HepG2 (cell line): ENCODE measurements around the gene PDIA2. TPM values are rescaled to one million over a fixed set of nuclear protein-coding genes. Genes with fewer than 3 reads are reported as not detected.

Experiments
- CREM ChIP-seq, 2 experiments: sonication (generic) in 1 of 2; formaldehyde crosslinking in 1 of 2; IDR thresholded peaks; 2 replicates each; pipeline versions ENCODE4 v1.4.0 to v1.6.1; 2016 to 2020; ENCODE audit warnings: antibody characterized with exemption in 1 of 2, mild to moderate bottlenecking in 1 of 2, missing genetic modification reagents in 1 of 2
- IRX3 ChIP-seq: sonication (generic); formaldehyde crosslinking; IDR thresholded peaks from 2 replicates; pipeline ENCODE4 v1.8.1; 2023; ENCODE audit warnings: mild to moderate bottlenecking, low read depth, missing genetic modification reagents, borderline replicate concordance
- MAFK ChIP-seq, 2 experiments: IDR thresholded peaks in 1 of 2; conservative IDR thresholded peaks in 1 of 2; 2 replicates each; pipeline ENCODE4 v1.6.1; 2011; ENCODE audit warnings: improper control_type of control experiment in 2 of 2, low read length in 2 of 2
- MXI1 ChIP-seq: IDR thresholded peaks from 3 replicates; pipeline ENCODE4 v1.6.1; 2012; ENCODE audit warnings: low read depth, low read length, inconsistent platforms, borderline replicate concordance
- REL ChIP-seq: sonication (generic); formaldehyde crosslinking; conservative IDR thresholded peaks from 2 replicates; pipeline ENCODE4 v1.8.0; 2022; ENCODE audit warnings: mild to moderate bottlenecking, missing genetic modification reagents, moderate library complexity
- SNRNP70 ChIP-seq: fragments of 200-400 bp; formaldehyde crosslinking; IDR thresholded peaks from 2 replicates; pipeline ENCODE4 v1.6.1; 2017; ENCODE audit warnings: mild to moderate bottlenecking, low read depth, low read length, moderate library complexity
- TBL1XR1 ChIP-seq: fragments of 150-350 bp; IDR thresholded peaks from 2 replicates; pipeline ENCODE4 v1.6.1; 2014; ENCODE audit warnings: borderline replicate concordance, low read length; ENCODE audit not compliant: partially characterized antibody
- TCF7L2 ChIP-seq: IDR thresholded peaks from 2 replicates; pipeline ENCODE4 v1.6.1; 2011; ENCODE audit warnings: mild to moderate bottlenecking, low read depth, low read length, moderate library complexity
- YEATS4 ChIP-seq: sonication (generic); formaldehyde crosslinking; IDR thresholded peaks from 2 replicates; pipeline ENCODE4 v1.4.0; 2020; ENCODE audit warnings: missing genetic modification reagents, borderline replicate concordance
- ZNF160 ChIP-seq: sonication (generic); formaldehyde crosslinking; IDR thresholded peaks from 2 replicates; pipeline ENCODE4 v1.8.0; 2022; ENCODE audit warnings: mild to moderate bottlenecking, inconsistent platforms, missing genetic modification reagents
- ZNF44 ChIP-seq: sonication (generic); formaldehyde crosslinking; IDR thresholded peaks from 2 replicates; pipeline ENCODE4 v1.5.1; 2020; ENCODE audit warnings: mild to moderate bottlenecking, missing genetic modification reagents
- ZNF616 ChIP-seq: sonication (generic); formaldehyde crosslinking; IDR thresholded peaks from 2 replicates; pipeline ENCODE4 v1.5.0; 2020; ENCODE audit warnings: low read depth, mild to moderate bottlenecking, missing genetic modification reagents
- ZNF737 ChIP-seq: sonication (generic); formaldehyde crosslinking; IDR thresholded peaks from 2 replicates; pipeline ENCODE4 v1.5.0; 2020; ENCODE audit warnings: missing genetic modification reagents, mild to moderate bottlenecking, borderline replicate concordance
- ZNF746 ChIP-seq: sonication (generic); formaldehyde crosslinking; IDR thresholded peaks from 2 replicates; pipeline ENCODE4 v1.8.0; 2022; ENCODE audit warnings: mild to moderate bottlenecking, missing genetic modification reagents
- polyA plus RNA-seq, 8 experiments: library from polyadenylated mRNA; depleted of rRNA in 3 of 8; stranded (reverse) in 7 of 8; unstranded in 1 of 8; fragments of >200 nt; fragmentation: Illumina TruSeq in 4 of 8; extraction: Trizol in 4 of 8; gene quantifications; 2 replicates each; pipeline versions ENCODE4 v1.2.1 to v1.2.3, GENCODE V29; 2011 to 2016; ENCODE audit warnings: low read depth in 4 of 8, missing spikeins in 1 of 8, mixed read lengths in 1 of 8; ENCODE audit not compliant: insufficient read depth in 1 of 8
- total RNA-seq, 5 experiments: library from RNA; depleted of rRNA; stranded (reverse); fragments of >200 nt; fragmentation: Illumina TruSeq; extraction: Trizol; gene quantifications; 2 replicates each; pipeline ENCODE4 v1.2.3, GENCODE V29; 2016; ENCODE audit warnings: low read depth in 1 of 5
- TF ChIP-seq, protein P1 (sequence below): sonication (generic); formaldehyde crosslinking; IDR thresholded peaks from 2 replicates; pipeline ENCODE4 v1.5.1; 2020; ENCODE audit warnings: mild to moderate bottlenecking, missing genetic modification reagents
- TF ChIP-seq, protein P2 (sequence below): sonication (generic); formaldehyde crosslinking; IDR thresholded peaks from 2 replicates; pipeline ENCODE4 v1.8.1; 2022; ENCODE audit warnings: low read depth, mild to moderate bottlenecking, missing genetic modification reagents
- TF ChIP-seq, protein P3 (sequence below): sonication (generic); formaldehyde crosslinking; conservative IDR thresholded peaks from 2 replicates; pipeline ENCODE4 v1.4.0; 2020; ENCODE audit warnings: mild to moderate bottlenecking, missing genetic modification reagents, moderate library complexity
- TF ChIP-seq, protein P4 (sequence below): sonication (generic); formaldehyde crosslinking; IDR thresholded peaks from 2 replicates; pipeline ENCODE4 v1.8.1; 2023; ENCODE audit warnings: mild to moderate bottlenecking, missing genetic modification reagents, borderline replicate concordance

Gene PDIA2
- total and polyA plus RNA-seq, 2 of the 13 experiments (the other 11 are each of a cell fraction or from before 2014, with no cell fraction given): 0.35 to 1.9 TPM

DNA sequence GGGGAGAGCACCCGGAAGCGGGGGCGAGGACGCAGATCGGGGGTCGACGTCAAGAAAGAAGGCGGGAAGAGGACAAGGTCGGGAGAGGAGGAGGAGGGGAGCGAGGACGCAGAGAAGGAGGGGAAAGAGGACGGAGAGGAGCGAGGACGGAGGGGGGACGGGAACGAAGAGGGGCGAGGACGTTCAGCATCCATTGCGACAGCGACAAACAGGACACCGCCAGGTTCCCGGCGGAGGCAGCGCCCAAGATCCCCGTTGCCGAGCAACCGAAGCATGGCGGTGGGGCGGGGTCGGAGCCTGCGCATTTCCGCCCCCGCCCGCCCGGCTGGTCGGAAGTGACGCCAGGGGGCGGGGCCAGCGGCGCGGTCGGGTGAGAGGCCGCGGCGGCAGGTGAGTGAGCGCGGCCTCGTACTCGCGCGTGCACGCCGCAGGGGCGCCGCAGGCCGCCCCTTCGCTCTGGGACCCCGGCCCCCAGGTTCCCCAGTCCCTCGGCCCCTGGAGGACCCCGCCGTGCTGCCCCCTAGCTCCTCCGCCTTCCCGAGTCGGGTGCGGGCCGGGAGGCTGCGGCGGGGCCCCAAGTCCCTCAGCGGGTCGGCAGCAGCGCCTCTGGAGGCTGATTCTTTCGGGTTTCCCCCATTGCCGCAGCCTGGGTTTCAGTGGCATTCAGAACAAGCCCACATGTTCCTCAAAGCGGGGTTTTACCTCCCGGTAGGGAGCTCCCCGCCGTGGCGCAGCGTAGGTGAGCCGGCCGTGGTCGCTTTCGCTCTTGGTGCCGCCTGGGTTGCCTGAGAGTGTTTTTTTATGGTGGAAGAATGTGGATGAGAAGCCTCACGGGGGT, 48.3 kb upstream of the PDIA2 start, which contains the start of gene FAM234A (continued):
- TF ChIP-seq, protein P1, sequence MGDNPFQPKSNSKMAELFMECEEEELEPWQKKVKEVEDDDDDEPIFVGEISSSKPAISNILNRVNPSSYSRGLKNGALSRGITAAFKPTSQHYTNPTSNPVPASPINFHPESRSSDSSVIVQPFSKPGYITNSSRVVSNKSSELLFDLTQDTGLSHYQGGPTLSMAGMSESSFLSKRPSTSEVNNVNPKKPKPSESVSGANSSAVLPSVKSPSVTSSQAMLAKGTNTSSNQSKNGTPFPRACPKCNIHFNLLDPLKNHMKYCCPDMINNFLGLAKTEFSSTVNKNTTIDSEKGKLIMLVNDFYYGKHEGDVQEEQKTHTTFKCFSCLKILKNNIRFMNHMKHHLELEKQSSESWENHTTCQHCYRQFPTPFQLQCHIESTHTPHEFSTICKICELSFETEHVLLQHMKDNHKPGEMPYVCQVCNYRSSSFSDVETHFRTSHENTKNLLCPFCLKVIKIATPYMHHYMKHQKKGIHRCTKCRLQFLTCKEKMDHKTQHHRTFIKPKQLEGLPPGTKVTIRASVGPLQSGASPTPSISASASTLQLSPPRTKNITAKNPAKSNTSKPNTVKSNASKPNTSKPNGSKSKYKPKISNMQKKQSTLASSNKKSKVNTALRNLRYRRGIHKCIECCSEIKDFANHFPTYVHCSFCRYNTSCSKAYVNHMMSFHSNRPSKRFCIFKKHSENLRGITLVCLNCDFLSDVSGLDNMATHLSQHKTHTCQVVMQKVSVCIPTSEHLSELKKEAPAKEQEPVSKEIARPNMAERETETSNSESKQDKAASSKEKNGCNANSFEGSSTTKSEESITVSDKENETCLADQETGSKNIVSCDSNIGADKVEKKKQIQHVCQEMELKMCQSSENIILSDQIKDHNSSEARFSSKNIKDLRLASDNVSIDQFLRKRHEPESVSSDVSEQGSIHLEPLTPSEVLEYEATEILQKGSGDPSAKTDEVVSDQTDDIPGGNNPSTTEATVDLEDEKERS (CRISPR knock-in tag): peak; percentile 26; the same call in 1 of the 2 replicates
- TF ChIP-seq SNRNP70: no peak
- TF ChIP-seq ZNF44 (CRISPR knock-in tag): no peak
- TF ChIP-seq MAFK (conservative IDR thresholded peaks at IDR 0.05 in 1 of 2, IDR thresholded peaks at IDR 0.05 in 1 of 2; ENCODE audit: low read length in 2 of 2): no peak
- TF ChIP-seq MXI1: peak; percentile 81; the same call in 2 of the 3 replicates
- peak; percentile 98 for TF ChIP-seq ZNF746 (CRISPR knock-in tag)
- TF ChIP-seq, protein P2, sequence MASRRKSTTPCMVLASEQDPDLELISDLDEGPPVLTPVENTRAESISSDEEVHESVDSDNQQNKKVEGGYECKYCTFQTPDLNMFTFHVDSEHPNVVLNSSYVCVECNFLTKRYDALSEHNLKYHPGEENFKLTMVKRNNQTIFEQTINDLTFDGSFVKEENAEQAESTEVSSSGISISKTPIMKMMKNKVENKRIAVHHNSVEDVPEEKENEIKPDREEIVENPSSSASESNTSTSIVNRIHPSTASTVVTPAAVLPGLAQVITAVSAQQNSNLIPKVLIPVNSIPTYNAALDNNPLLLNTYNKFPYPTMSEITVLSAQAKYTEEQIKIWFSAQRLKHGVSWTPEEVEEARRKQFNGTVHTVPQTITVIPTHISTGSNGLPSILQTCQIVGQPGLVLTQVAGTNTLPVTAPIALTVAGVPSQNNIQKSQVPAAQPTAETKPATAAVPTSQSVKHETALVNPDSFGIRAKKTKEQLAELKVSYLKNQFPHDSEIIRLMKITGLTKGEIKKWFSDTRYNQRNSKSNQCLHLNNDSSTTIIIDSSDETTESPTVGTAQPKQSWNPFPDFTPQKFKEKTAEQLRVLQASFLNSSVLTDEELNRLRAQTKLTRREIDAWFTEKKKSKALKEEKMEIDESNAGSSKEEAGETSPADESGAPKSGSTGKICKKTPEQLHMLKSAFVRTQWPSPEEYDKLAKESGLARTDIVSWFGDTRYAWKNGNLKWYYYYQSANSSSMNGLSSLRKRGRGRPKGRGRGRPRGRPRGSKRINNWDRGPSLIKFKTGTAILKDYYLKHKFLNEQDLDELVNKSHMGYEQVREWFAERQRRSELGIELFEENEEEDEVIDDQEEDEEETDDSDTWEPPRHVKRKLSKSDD (CRISPR knock-in tag): peak; percentile 84
- TF ChIP-seq, protein P3, sequence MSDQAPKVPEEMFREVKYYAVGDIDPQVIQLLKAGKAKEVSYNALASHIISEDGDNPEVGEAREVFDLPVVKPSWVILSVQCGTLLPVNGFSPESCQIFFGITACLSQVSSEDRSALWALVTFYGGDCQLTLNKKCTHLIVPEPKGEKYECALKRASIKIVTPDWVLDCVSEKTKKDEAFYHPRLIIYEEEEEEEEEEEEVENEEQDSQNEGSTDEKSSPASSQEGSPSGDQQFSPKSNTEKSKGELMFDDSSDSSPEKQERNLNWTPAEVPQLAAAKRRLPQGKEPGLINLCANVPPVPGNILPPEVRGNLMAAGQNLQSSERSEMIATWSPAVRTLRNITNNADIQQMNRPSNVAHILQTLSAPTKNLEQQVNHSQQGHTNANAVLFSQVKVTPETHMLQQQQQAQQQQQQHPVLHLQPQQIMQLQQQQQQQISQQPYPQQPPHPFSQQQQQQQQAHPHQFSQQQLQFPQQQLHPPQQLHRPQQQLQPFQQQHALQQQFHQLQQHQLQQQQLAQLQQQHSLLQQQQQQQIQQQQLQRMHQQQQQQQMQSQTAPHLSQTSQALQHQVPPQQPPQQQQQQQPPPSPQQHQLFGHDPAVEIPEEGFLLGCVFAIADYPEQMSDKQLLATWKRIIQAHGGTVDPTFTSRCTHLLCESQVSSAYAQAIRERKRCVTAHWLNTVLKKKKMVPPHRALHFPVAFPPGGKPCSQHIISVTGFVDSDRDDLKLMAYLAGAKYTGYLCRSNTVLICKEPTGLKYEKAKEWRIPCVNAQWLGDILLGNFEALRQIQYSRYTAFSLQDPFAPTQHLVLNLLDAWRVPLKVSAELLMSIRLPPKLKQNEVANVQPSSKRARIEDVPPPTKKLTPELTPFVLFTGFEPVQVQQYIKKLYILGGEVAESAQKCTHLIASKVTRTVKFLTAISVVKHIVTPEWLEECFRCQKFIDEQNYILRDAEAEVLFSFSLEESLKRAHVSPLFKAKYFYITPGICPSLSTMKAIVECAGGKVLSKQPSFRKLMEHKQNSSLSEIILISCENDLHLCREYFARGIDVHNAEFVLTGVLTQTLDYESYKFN (CRISPR knock-in tag): 0 out of 2 replicates have a peak, but pooled peaks have one; percentile 13
- 0 out of 2 replicates have a peak, but pooled peaks have one; percentile 19 for TF ChIP-seq ZNF160
- no peak for TF ChIP-seq ZNF737 (CRISPR knock-in tag)
- TF ChIP-seq ZNF616 (CRISPR knock-in tag): no peak
- peak; percentile 69 for TF ChIP-seq YEATS4 (CRISPR knock-in tag)
- no peak for TF ChIP-seq TCF7L2
- TF ChIP-seq IRX3 (CRISPR knock-in tag): no peak
- TF ChIP-seq CREM (IDR thresholded peaks at IDR 0.05): peak; percentile 58
- TF ChIP-seq CREM (CRISPR knock-in tag; IDR thresholded peaks at IDR 0.05): no peak
- no peak for TF ChIP-seq TBL1XR1
- TF ChIP-seq, protein P4, sequence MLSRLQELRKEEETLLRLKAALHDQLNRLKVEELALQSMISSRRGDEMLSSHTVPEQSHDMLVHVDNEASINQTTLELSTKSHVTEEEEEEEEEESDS (CRISPR knock-in tag): no peak
- no peak; the same call in 1 of the 2 replicates for TF ChIP-seq REL
